Measurements from ENCODE around the gene ICE2.
A peak's percentile ranks its signal among the peaks of the same experiment; 100 is the strongest.

The ICE2 gene

DNA sequence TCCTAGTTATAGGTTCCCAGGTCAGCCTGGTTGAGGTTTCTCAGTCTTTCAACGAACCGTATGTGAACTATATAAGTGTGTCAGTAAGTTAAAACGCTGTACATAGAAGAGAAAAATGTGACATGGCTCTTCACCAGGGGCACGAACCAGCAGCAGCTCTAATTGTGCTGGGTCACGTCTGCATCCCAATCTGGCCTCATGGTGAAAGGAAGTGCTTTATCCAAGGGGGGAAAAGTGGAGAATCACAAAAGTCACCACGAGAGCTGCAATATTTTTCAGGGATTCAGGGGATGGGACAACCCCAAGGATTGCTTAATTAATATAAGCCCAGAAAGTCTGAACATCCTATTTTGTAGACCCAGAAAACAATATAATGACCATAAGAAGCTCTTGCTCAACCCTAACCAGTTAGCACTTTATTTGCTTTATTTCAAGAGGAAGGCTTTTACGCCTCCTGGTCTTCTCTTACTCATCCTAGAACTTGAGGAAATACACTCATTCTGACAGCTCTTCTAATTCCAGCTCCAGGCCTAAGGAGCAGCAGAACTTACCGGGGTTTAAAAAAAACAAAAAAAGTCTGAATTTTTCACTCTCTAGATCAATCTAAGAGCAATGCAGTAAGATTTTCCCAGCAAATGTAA lies 97.7 kb downstream of the ICE2 start:
- no peak overlapping the region for H3K4me3 Mint-ChIP-seq
- H3K27me3 Mint-ChIP-seq (ENCODE audit: low read depth, poor library complexity) = no peaks in the 10 kb centered on the region
- no peak for DNase-seq
- H3K4me1 Mint-ChIP-seq = peaks cover 19% of the 10 kb centered on the region
- H3K9me3 Mint-ChIP-seq = no peaks in the 10 kb centered on the region
- peaks cover 20% of the 10 kb centered on the region for H3K36me3 Mint-ChIP-seq (ENCODE audit: low read depth)
- H3K27ac Mint-ChIP-seq = peak overlapping the region; percentile 75
- TF ChIP-seq, protein P1, sequence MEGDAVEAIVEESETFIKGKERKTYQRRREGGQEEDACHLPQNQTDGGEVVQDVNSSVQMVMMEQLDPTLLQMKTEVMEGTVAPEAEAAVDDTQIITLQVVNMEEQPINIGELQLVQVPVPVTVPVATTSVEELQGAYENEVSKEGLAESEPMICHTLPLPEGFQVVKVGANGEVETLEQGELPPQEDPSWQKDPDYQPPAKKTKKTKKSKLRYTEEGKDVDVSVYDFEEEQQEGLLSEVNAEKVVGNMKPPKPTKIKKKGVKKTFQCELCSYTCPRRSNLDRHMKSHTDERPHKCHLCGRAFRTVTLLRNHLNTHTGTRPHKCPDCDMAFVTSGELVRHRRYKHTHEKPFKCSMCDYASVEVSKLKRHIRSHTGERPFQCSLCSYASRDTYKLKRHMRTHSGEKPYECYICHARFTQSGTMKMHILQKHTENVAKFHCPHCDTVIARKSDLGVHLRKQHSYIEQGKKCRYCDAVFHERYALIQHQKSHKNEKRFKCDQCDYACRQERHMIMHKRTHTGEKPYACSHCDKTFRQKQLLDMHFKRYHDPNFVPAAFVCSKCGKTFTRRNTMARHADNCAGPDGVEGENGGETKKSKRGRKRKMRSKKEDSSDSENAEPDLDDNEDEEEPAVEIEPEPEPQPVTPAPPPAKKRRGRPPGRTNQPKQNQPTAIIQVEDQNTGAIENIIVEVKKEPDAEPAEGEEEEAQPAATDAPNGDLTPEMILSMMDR (IDR thresholded peaks at IDR 0.05) = no peak

- no peak overlapping the region for H3K4me3 Mint-ChIP-seq
- H3K4me1 Mint-ChIP-seq = peaks cover 35% of the 10 kb centered on the region
- peaks cover 5% of the 10 kb centered on the region for H3K27me3 Mint-ChIP-seq (ENCODE audit: low read depth, poor library complexity)
These were observed 99.2 kb downstream of the ICE2 start for GRCh38 chr15:60379525-60380274.

GRCh38 chr15:60379185-60379524 lies 99.8 kb downstream of the ICE2 start:
- TF ChIP-seq, protein P1 (IDR thresholded peaks at IDR 0.05) = no peak
- no peak overlapping the region for H3K4me3 Mint-ChIP-seq
- H3K27ac Mint-ChIP-seq = no peak overlapping the region
- H3K36me3 Mint-ChIP-seq (ENCODE audit: low read depth) = peaks cover 20% of the 10 kb centered on the region
- H3K9me3 Mint-ChIP-seq = no peaks in the 10 kb centered on the region
- DNase-seq = no peak
- H3K27me3 Mint-ChIP-seq (ENCODE audit: low read depth, poor library complexity) = peaks cover 5% of the 10 kb centered on the region
- H3K4me1 Mint-ChIP-seq = peaks cover 40% of the 10 kb centered on the region

More at GRCh38 chr15:60379525-60380274, 99.2 kb downstream of the ICE2 start:
- no peak for DNase-seq
- TF ChIP-seq, protein P1 (IDR thresholded peaks at IDR 0.05) = no peak
- Mint-ChIP-seq H3K9me3 (no peaks in the 10 kb centered on the region), H3K36me3 (ENCODE audit: low read depth) (peaks cover 20% of the 10 kb centered on the region), H3K27ac (peak overlapping the region; percentile 57)

DNA sequence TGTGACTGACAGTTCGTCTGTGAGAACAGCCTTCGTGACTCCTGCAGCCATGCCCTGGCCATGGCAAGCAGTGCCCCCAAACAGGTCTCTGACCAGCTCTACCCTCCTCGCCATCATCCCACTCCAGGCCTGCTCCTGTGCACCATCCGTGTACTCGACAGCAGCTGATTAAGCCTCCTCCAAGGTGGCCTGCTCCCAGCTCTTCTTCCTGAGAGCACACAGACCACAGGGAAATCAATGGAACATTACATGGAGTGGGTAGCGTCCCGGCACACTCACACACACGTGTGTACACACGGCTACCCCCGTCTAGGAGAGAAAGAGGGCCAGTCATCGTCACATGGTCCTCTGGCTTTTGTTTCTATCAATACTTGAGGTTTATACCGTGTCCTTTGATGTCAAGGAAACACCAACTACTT lies 102.3 kb downstream of the ICE2 start:
- DNase-seq = no peak
- peak overlapping the region; percentile 94 for H3K27ac Mint-ChIP-seq
- H3K27me3 Mint-ChIP-seq (ENCODE audit: low read depth, poor library complexity) = peaks cover 5% of the 10 kb centered on the region
- no peak overlapping the region for H3K4me3 Mint-ChIP-seq
- H3K9me3 Mint-ChIP-seq = no peaks in the 10 kb centered on the region
- TF ChIP-seq, protein P1 (IDR thresholded peaks at IDR 0.05) = no peak
- H3K36me3 Mint-ChIP-seq (ENCODE audit: low read depth) = peaks cover 20% of the 10 kb centered on the region
- peaks cover 55% of the 10 kb centered on the region for H3K4me1 Mint-ChIP-seq

- Mint-ChIP-seq H3K27me3 (ENCODE audit: low read depth, poor library complexity) (peaks cover 5% of the 10 kb centered on the region), H3K4me3 (peak overlapping the region; percentile 10), H3K36me3 (ENCODE audit: low read depth) (peaks cover 17% of the 10 kb centered on the region), H3K27ac (peak overlapping the region; percentile 98), H3K9me3 (no peaks in the 10 kb centered on the region), H3K4me1 (peaks cover 61% of the 10 kb centered on the region)
- TF ChIP-seq, protein P1 (IDR thresholded peaks at IDR 0.05) = no peak
- DNase-seq = no peak
These were observed 103.6 kb downstream of the ICE2 start for GRCh38 chr15:60375306-60375705.

Data from nephron progenitor cell (in vitro differentiated cells).